Measurements from ENCODE around the gene CLEC16A. TPM values are rescaled to one million over a fixed set of nuclear protein-coding genes. Genes with fewer than 3 reads are reported as not detected.

Gene CLEC16A
- total and polyA plus RNA-seq, 9 of the 15 experiments (the other 6 are each of a cell fraction or from before 2014, with no cell fraction given): 1.00 to 22.3 (median 10.0) TPM

DNA sequence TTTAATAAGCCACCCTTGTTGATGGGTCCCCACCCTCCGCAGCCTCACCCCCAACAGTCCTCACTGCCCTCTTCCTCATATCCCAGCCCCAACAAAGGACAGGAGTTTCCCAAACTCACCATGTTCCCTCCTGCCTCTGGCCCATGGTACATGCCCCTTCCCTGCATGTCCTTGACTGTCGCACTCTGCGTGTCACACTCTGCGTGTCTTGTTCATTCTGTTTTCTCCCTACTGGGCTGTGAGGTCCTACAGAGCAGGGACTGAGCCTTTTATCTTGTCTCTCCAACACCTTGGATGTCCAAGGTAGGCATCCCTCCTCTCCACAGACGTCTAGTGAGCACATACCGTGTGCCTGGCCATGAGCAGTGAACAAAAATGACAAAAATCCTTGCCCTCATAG is 156.9 kb downstream of the CLEC16A start (continued):
- TF ChIP-seq HSF4 (CRISPR knock-in tag; IDR thresholded peaks at IDR 0.05; ENCODE audit: borderline replicate concordance): no peak

DNA sequence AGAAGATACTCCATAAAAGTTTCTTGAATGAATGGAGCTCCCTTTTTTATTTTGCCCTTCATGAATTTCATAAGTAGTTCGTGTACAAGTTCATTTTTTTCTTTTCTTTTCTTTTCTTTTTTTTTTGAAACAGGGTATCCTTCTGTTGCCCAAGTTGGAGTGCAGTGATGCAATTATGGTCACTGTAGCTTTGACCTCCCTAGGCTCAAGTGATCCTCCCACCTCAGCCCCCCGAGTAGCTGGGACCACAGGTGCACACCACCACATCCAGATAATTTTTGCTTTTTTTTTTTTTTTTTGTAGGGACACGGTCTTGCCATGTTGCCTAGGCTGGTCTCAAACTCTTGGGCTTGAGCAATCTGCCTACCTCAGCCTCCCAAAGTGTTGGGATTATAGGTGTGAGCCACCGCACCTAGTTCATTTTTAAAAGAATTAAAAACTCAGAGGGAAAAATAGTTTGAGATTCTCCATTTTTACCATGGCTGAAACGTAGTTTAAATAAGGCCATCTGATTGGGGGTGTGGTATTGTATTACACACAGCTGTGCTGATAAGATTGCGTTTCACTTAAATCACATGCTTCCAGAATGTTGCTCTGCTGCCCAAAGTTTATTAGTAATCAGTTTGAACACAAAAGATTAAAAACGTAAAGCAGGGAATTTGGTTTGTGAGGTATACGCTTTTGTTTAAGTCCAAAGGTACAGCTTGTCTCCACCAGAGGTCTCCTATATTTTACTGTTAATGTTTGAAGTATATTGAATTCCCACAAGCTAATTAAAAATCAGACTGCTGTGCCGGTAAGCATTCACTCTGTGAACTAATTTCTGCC is 157.5 kb downstream of the CLEC16A start:
- in situ Hi-C loops (cut with MboI) (loop anchor here (10.0 kb wide), 1 partner anchor 243 kb away; the partner anchor contains the start of gene RMI2), intact Hi-C loops (cut with micrococcal nuclease) (loop anchor here (2.0 kb wide), 1 partner anchor 29 kb away; no protein-coding TSS in a partner anchor)
- peaks cover 9% of the 10 kb centered on the region; the same call in 1 of the 3 replicates for H3K36me3 ChIP-seq (ENCODE audit: control insufficient read depth, insufficient read depth, low read length)
- ChIA-PET CTCF (ENCODE audit: low intra/inter-chr PET ratio) (interaction anchor here (0.8 to 2.1 kb wide), 3 partner anchors 130 to 154 kb away, joined by 3 to 9 read pairs (median 3); partner anchors contain the start of gene SOCS1), POLR2A (interaction anchor here (0.6 to 3.7 kb wide), 5 partner anchors 8 to 153 kb away, joined by 3 to 36 read pairs (median 4); partner anchors contain the start of gene SOCS1)
- no TSS peak for BruUV-seq (replicated peaks)
- no peaks in the 10 kb centered on the region for H3K27me3 ChIP-seq (ENCODE audit: control insufficient read depth in 2 of 2, insufficient read depth in 2 of 2, low read length in 2 of 2)
- H3K9me1 ChIP-seq (ENCODE audit: control insufficient read depth, insufficient read depth, low read length): peaks cover 4% of the 10 kb centered on the region
- no peaks in the 10 kb centered on the region for H3K79me2 ChIP-seq (ENCODE audit: control insufficient read depth, insufficient read depth, low read length)
- no peaks in the 10 kb centered on the region for H3K9me3 ChIP-seq (replicated peaks; ENCODE audit: control insufficient read depth, insufficient read depth, low read depth, low read length)
- peaks cover 62 to 64% of the 10 kb centered on the region in 2 experiments for H3K4me1 ChIP-seq (replicated peaks in 1 of 2; ENCODE audit: control insufficient read depth in 2 of 2, insufficient read depth in 2 of 2, low read length in 2 of 2)
- H2AFZ ChIP-seq (ENCODE audit: low read depth, low read length): no peak overlapping the region; the same call in 1 of the 2 replicates
- H3K4me2 ChIP-seq (ENCODE audit: insufficient read depth, low read length): peak overlapping the region; percentile 14; the same call in 1 of the 2 replicates
- peak overlapping the region; percentile 15; the same call in 2 of the 3 replicates for H3K27ac ChIP-seq (ENCODE audit: extremely low read depth, low read depth, low read length)
- ATAC-seq (peak; percentile 28), FAIRE-seq (peak; percentile 23), DNase-seq (ENCODE audit: extremely low read depth in 1 of 4, low spot score in 3 of 4) (peak; percentile 43 to 73 (median 58))
- H4K20me1 ChIP-seq (replicated peaks; ENCODE audit: control insufficient read depth, insufficient read depth, low read length): 0 out of 2 replicates have a peak, but pooled peaks cover 7% of the 10 kb centered on the region
- WGBS (ENCODE audit: insufficient coverage, low coverage, missing lambda C conversion rate): 11% methylated on average over 8 of the region's 9 CpGs
- no peak overlapping the region for H3K4me3 ChIP-seq
- H3K9ac ChIP-seq (ENCODE audit: insufficient read depth in 1 of 2, low read depth in 2 of 2, low read length in 2 of 2): no peak overlapping the region
- TF ChIP-seq ZFX (CRISPR knock-in tag; IDR thresholded peaks at IDR 0.05) (no peak), ZNF347 (CRISPR knock-in tag; IDR thresholded peaks at IDR 0.05; ENCODE audit: low read depth) (no peak), HMGXB4 (CRISPR knock-in tag; IDR thresholded peaks at IDR 0.05) (no peak), ZBTB34 (CRISPR knock-in tag; IDR thresholded peaks at IDR 0.05) (no peak), ZEB2 (IDR thresholded peaks at IDR 0.05) (peak; percentile 38; the same call in 1 of the 2 replicates), HMG20A (CRISPR knock-in tag; conservative IDR thresholded peaks at IDR 0.05) (peak; percentile 81), EP300 (IDR thresholded peaks at IDR 0.05; ENCODE audit: low read length) (peak; percentile 100), GATA2 (CRISPR knock-in tag; IDR thresholded peaks at IDR 0.05) (peak; percentile 81), NCOR1 (IDR thresholded peaks at IDR 0.05) (peak; percentile 95), MTA3 (IDR thresholded peaks at IDR 0.05; ENCODE audit: borderline replicate concordance) (0 out of 2 replicates have a peak, but pooled peaks have one; percentile 32), NR4A1 (CRISPR knock-in tag; IDR thresholded peaks at IDR 0.05) (no peak), NR4A1 (tag; IDR thresholded peaks at IDR 0.05) (peak; percentile 94), POLR2H (tag; IDR thresholded peaks at IDR 0.05; ENCODE audit: low read depth) (0 out of 2 replicates have a peak, but pooled peaks have one; percentile 45), ZNF175 (CRISPR knock-in tag; IDR thresholded peaks at IDR 0.05; ENCODE audit: low read depth) (peak; percentile 93)
- TF ChIP-seq, protein P1, sequence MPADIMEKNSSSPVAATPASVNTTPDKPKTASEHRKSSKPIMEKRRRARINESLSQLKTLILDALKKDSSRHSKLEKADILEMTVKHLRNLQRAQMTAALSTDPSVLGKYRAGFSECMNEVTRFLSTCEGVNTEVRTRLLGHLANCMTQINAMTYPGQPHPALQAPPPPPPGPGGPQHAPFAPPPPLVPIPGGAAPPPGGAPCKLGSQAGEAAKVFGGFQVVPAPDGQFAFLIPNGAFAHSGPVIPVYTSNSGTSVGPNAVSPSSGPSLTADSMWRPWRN (IDR thresholded peaks at IDR 0.05; ENCODE audit: low read depth): peak; percentile 88

Measured in K562 (cell line).